NCI-H2081 treated with DMSO at 0.1 percent for 48 hours (cell line): ENCODE data around the gene MSH4.
"Not testable (repeated sequence)": the region's sequence is repeated elsewhere in the genome, so short reads cannot be mapped to it uniquely, and the experiment has no call there.

Experiments used
- DNase-seq: peaks from one replicate; lab custom pipeline; 2025; lab: John Stamatoyannopoulos, UW

MSH4 gene

DNA sequence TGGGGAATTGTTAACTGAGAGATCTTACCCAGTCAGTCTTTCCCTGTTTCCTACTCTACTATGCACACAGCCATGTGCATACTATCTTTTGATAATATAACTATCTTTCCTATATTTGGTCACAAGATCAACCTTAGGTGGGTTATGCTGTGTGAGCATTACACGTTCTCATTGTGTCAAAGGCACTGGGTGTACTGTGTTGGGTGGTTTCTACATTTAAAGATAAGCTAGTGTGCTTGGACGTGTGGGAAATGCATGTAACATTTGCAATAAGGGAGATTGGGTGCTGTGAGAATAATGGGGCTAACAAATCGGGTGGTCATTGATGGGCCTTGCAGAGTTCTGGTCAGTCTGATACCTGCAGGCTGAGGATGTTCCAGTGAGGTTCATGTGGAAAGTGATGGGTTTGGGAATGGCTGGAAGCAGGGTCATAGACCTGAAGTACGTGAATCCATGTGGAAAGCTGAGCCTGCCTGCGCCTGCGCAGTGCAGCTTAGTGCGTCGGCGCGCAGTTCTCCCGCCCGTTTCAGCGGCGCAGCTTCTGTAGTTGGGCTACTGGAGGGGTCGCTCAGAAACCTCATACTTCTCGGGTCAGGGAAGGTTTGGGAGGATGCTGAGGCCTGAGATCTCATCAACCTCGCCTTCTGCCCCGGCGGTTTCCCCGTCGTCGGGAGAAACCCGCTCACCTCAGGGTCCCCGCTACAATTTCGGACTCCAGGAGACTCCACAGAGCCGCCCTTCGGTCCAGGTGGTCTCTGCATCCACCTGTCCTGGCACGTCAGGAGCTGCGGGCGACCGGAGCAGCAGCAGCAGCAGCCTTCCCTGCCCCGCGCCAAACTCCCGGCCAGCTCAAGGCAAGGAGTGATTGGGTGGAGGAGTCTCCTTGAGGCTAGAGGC lies at the start of gene MSH4:
MSH4 (plus strand) TSS at position 507 of the 897 bp plus-strand sequence; CDS start at position 611, 104 bp downstream.
- DNase-seq = no peak

DNA sequence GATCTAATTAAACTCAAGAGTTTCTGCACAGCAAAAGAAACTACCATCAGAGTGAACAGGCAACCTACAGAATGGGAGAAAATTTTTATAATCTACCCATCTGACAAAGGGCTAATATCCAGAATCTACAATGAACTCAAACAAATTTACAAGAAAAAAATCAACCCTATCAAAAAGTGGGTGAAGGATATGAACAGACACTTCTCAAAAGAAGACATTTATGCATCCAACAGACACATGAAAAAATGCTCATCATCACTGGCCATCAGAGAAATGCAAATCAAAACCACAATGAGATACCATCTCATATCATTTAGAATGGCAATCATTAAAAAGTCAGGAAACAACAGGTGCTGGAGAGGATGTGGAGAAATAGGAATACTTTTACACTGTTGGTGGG lies 39.5 kb upstream of the MSH4 start:
- not testable (repeated sequence) for DNase-seq

DNA sequence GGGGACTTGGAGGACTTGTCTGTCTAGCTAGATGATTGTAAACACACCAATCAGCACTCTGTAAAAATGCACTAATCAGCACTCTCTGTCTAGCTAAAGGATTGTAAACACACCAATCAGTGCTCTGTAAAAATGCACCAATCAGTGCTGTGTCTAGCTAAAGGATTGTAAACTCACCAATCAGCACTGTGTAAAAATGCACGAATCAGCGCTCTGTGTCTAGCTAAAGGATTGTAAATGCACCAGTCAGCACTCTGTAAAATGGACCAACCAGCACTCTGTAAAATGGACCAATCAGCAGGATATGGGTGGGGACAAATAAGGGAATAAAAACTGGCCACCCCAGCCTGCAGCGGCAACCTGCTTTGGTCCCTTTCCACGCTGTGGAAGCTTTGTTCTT lies 38.1 kb upstream of the MSH4 start:
- not testable (repeated sequence) for DNase-seq

DNA sequence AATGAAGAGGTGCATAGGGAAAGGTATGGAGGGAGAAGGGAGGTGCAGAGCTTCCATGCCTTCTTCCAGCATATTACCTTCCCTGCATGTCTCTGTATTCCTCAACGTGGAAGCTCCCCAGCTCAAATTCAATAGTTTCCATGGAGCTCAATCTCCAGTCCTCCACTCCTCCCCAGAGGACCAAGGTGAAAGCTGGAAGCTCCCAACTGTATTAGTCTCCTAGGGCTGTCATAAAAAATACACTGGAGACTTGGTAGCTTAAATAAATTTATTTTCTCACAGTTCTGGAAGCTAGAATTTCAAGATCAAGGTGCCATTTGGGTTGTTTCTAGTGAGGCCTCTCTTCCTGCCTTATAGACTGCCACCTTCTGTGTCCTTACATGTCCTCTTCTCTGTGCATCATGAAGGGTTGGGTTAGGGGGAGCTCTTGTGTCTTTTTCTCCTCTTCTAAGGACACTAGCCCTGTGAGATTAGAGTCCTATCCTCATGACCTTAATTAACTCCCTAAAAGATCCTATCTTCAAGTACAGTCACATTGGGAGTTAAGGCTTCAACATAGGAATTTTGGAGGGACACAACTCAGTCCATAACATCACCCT lies 32.5 kb upstream of the MSH4 start:
- no peak for DNase-seq

DNA sequence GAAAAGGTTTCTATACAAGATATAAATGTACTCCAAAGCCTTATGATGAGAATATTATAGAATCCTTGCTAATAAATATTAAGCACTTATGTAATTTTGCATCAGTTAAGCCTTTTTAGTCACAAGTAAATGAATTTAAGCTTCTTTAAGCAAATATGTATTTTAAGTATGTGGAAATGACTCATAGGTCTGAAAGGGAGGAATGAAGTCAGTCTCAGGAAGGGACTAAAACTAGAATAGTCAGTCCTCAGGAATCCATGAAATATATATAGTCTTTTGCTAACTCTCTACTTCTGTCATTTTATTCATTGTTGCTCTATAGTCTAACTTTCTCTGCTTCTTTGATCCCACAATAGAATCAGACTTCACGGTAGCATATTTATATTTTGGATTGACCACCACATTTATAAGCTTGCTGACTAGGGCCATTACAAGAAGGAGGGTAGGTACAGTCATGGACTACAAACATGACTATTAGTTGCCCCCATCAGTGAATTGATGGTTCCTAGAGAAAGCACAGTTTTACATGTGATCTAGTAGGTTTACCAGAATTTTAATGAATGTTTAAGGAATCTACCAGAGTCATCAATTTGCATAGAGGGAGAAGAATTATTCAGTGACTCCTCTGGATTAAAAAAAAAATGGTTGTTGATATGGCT lies 30.9 kb upstream of the MSH4 start:
- DNase-seq = no peak

DNA sequence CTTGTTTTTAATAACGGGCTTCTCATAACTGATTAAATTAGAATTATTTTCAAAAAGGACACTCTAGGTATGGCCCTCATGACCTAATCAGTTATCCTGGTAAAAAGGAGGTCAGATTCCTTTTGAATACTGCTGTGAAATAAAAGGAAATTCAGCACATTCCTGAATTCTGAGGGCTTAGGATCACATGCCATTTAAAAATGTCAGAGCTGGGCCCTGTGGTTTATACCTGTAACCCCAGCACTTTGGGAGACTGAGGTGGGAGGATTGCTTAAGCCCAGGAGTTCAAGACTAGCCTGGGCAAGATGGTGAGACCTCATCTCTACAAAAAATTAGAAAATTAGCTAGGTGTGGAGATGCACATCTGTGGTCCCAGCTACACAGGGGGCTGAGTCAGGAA lies 28.7 kb upstream of the MSH4 start:
- DNase-seq = no peak

DNA sequence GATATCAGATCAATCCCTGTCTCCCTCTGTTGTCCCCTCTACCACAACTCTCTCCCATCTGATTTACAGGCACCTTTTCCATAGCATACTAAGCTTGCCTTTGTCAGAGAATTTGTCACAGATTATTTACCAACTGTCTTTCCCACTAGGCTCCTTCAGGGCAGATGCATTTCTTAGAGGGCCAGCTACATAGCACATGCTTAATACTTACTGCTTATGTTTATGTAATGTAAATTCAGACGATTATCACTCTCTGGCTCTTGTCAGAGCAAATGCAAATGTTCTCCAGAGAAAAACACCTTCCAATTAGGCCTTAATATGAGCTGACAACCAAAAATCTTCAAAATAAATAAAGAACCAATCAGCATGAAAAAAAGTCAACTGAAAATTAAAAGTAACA lies 25.9 kb upstream of the MSH4 start:
- DNase-seq = no peak

DNA sequence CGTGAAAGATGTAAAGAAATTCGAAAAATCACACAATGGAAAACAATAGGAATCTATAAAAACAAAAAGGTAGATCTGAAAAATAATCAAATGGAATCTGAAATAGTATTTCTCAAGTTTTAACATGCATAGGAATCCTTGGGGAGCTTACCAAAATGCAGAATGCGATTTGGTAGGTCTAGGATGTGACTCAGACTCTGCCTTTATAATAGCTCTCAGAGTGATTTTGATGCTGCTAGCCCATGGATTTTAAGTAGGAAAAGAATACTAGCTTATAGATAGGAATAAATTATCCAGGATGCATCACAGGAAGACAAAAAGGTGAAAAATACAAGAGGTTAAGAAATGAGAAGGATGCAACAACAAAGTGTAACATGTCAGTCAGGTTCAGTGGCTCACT lies 24.7 kb upstream of the MSH4 start:
- DNase-seq = no peak

DNA sequence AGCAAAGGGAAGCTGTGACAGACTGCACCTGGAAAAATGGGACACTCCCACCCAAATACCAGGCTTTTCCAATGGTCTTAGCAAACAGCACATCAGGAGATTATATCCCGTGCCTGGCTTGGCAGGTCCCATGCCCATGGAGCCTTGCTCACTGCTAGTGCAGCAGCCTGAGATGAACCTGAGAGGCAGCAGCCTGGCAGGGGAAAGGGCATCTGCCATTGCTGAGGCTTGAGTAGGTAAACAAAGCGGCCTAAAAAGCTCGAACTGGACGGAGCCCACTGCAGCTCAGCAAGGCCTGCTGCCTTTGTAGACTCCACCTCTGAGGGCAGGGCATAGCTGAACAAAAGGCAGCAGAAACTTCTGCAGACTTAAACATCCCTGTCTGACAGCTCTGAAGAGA lies 18.9 kb upstream of the MSH4 start:
- not testable (repeated sequence) for DNase-seq

DNA sequence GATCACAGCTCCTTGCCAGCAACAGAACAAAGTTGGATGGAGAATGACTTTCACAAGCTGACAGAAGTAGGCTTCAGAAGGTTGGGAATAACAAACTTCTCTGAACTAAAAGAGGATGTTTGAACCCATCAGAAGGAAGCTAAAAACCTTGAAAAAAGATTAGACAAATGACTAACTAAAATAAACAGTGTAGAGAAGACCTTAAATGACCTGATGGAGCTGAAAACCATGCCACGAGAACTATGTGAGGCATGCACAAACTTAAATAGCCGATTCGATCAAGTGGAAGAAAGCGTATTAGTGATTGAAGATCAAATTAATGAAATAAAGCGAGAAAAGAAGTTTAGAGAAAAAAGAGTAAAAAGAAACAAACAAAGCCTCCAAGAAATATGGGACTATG lies 18.0 kb upstream of the MSH4 start:
- not testable (repeated sequence) for DNase-seq

DNA sequence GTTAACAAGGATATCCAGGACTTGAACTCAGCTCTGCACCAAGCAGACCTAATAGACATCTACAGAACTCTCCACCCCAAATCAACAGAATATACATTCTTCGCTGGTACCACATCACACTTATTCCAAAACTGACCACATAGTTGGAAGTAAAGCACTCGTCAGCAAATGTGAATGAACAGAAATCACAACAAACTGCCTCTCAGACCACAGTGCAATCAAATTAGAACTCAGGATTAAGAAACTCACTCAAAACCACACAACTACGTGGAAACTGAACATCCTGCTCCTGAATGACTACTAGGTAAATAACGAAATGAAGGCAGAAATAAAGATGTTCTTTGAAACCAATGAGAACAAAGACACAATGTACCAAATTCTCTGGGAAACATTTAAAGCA lies 16.5 kb upstream of the MSH4 start:
- not testable (repeated sequence) for DNase-seq

DNA sequence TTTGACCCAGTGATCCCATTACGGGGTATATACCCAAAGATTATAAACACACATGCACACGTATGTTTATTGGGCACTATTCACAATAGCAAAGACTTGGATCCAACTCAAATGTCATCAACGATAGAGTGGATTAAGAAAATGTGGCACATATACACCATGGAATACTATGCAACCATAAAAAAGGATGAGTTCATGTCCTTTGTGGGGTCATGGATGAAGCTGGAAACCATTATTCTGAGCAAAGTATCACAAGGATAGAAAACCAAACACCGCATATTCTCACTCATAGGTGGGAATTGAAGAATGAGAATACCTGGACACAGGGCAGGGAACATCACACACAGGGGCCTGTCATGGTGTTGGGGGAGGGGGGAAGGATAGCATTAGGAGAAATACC lies 12.8 kb upstream of the MSH4 start:
- not testable (repeated sequence) for DNase-seq

DNA sequence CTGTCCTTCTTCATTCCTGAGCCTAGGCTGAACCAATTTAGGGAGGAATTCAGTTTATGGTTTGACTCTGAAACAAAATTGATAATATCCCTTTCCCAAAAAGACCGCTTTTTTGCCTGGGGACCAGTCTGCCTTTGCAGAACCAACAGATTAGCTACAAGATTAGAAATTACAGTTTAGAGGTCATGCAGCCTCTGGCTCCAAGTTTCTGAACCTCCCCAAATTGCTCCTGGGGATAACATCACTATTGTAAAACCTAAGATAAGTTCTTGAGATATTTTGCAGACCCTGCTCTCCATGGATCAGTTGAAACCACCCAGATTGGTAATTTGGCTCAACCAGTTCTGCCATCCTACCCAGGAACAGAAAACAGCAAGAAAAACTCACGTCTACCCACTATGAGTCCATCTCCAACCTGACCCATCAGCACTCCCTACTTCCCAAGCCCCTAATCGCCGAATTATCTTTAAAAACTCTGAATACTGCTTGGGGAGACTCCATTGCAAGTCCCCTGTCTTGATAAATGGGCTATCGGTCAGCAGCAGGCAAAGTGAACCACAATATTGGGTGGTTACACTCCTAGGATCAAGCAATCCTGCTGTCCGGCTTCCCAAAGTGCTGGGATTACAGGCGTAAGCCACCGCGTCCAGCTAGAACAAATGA lies 11.2 kb upstream of the MSH4 start:
- no peak for DNase-seq

DNA sequence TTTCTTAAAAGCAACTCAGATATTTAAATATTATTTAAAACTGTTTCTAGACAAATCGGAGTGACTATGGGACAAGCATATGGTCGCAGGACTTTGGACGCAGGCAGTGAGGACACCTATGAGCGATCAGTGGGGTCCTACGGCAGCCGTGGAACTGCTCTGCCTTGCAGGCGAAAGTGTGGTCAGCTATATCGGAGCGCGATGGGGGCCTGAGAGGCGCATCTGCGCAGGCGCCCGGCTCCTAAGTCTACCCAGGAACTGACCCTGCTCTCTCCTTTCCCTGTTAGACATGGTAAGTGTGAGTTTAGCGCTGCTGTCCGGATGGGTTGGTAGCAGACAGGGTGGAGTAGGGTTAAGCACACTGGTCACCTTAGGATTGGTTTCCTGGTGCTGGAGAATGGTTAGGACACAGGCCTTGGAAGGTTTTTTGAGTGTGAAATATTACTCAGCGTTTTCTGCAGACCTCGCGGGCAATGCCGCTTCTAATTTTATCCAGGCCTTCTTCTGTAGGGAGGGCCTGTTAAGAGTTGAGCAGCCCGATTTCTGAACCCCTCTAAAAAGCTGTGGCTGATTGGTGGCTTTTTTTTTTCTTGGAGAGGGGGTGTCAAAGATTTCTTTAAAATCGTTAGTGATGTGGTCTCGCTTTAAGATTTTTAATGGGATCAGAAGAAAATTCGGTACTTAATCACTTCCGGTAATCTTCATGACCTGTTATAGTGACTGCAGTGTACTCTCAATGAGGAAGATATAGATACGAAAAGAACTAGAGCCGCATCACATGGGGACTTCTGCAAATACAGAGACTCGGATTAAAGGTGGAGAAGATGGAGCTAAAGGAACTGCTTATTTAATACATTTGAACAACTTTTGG lies 10.5 kb upstream of the MSH4 start, which contains the start of gene RABGGTB:
RABGGTB (plus strand) TSS at position 274 of the 871 bp plus-strand sequence; CDS start at position 290, 16 bp downstream.
- DNase-seq = peak; percentile 55

DNA sequence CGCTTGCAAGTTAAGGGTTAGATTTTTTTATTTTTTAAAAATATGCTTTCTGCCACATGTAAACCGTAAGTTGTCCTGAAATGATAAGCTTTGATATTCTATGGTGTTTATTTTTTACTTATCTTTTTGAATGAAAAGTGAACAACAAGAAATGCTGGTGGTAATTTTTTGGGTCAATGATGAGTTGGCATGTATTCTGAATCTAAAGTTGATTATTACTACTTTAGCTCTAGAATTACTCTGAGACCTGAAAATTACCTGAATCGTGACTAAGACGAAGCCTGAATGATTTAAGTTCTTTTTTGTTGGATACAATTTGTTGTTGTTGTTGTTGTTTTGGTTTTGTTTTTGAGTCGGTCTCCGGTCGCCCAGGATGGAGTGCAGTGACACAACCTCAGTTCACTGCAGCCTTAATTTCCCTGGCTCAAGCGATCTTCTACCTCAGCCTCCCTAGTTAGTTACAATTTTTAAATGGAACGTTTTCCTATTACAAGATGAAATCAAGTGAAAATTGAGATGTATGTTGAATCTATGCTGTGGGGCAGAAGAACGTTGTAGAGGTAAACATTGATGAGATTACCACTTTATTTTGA lies 9.7 kb upstream of the MSH4 start:
- DNase-seq = no peak

DNA sequence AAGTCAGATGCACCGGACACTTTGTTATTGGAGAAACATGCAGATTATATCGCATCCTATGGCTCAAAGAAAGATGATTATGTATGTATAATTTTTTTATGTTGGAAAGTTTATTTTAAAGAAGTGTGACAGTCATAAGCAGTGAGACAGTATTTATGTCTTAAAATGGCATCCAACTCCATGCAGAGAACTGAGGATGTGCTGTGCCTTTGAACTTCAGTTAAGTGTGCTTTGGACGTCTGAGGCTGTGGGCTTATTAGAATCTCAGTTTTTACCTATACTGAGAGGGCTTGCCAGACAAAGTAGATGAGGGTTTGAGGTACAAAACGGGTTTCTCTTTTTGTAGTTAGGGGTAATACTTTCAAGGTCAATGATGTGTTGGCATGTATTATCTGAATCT lies 9.2 kb upstream of the MSH4 start:
- DNase-seq = no peak

DNA sequence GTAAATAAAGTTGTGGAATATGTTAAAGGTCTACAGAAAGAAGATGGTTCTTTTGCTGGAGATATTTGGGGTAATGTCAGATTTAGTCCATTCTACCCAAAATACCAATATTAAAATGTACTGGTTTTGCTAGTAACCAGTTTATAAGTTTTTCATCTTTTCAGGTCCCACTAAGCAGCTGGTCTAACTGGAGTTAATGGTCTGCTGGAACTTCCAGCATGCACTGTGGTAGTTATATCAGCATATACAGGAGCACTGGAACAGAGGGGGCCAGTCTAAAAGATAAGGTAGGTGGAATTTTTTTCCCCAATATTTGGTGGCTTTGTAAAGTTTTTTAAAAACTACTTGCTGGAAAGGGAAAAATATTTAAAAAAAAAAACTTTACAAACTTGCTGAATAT lies 6.7 kb upstream of the MSH4 start:
- no peak for DNase-seq

DNA sequence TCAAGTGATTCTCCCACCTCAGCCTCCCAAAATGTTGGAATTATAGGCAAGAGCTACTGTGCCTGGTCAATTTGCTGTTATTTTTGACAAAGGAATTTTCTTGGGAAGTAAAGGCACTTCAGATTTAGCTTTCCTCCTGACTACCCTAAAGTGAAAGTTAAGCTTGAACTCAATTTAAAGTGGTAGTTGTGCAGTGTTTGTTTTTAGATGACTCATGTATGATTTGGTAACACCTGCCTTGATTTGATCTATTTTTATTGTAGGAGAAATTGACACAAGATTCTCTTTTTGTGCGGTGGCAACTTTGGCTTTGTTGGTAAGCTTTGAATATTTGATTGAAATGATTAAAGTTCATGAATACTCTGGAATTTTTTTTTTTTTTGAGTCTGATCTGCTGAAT lies 5.7 kb upstream of the MSH4 start:
- no peak for DNase-seq

DNA sequence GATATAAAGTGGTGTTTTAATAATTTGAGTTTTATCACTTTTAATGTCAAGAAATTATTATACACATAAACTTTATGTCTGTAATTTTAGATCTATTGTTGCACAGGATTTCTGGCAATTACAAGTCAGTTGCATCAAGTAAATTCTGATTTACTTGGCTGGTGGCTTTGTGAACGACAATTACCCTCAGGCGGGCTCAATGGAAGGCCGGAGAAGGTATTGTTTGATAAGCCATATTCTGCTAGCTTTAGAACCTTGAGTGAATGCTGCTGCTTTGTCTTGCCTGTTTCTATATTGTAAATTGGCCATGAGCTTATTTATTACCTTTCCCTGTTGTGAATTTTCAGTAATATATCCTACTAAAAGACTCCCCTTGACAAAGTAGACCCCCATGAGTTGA lies 4.6 kb upstream of the MSH4 start:
- no peak for DNase-seq

DNA sequence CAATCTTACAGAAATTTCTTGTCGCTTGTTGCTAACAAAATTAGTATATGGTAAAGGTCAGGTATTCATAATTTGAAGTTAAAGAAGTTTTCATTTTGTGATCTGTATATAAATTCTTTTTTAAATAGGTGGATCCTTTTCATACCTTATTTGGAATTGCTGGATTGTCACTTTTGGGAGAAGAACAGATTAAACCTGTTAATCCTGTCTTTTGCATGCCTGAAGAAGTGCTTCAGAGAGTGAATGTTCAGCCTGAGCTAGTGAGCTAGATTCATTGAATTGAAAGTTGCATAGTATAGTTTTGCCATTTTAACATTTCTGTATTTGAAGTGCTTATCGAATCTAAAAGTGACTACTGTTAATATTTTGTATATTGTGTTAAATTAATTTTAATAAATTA lies 2.3 kb upstream of the MSH4 start:
- DNase-seq = no peak

DNA sequence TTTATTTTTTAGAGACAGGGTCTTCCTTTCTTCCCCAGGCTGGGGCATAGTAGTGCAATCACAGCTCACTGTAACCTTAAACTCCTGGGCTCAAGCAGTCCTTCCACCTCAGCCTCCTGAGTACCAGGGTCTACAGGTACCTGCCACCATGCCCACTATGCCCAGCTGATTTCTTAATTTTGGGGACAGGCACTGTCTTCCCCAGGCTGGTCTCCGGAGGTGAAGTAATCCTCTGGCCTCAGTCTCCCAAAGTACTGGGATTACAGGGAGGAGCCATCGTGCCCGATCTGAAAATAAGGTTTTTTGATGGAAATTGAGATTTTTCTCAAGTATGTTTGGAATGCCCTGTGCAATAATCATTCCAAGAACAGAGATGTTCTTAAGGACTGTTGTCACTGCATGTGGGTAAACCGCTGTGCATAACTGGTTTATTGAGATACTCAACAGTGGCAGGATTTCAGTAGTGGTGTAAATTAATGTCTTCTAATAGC lies 934 bp upstream of the MSH4 start:
- DNase-seq = no peak
